Body of pancreas (tissue), 4 donors: ENCODE data around the gene IRAK1BP1. TPM values are rescaled to one million over a fixed set of nuclear protein-coding genes. Genes with fewer than 3 reads are reported as not detected.
"Not testable (repeated sequence)": the region's sequence is repeated elsewhere in the genome, so short reads cannot be mapped to it uniquely, and the experiment has no call there.

Source experiments
- ATAC-seq: fragments of 150-250 bp; one replicate; pipeline ENCODE4 v1.9.1; 2016
- DNase-seq, 4 donors: peaks; one replicate each; pipeline ENCODE4 v3.0.0-alpha.2; 2019
- H3K27ac ChIP-seq, 4 donors: fragments of 200-600 bp; sonication (generic); 1 replicate in 3 of 4; 2 replicates in 1 of 4; pipeline versions ENCODE4 v1.5.1 to v1.6.1; 2016 to 2019; ENCODE audit warnings: mild to moderate bottlenecking in 1 of 4, mixed read lengths in 1 of 4, moderate library complexity in 1 of 4
- H3K27me3 ChIP-seq, 2 donors: fragments of 200-600 bp; sonication (generic); one replicate each; pipeline ENCODE4 v1.6.0; 2016; ENCODE audit warnings: mild to moderate bottlenecking in 1 of 2
- H3K36me3 ChIP-seq, 2 donors: fragments of 200-600 bp; sonication (generic); replicated peaks in 1 of 2; 2 replicates each; pipeline ENCODE4 v1.5.1; 2016; ENCODE audit warnings: low read depth in 2 of 2; ENCODE audit not compliant: insufficient read depth in 1 of 2
- H3K4me1 ChIP-seq: fragments of 200-600 bp; sonication (generic); one replicate; pipeline ENCODE4 v1.6.0; 2016
- H3K4me3 ChIP-seq, 2 donors: fragments of 200-600 bp; sonication (generic); 1 replicate in 1 of 2; 2 replicates in 1 of 2; pipeline ENCODE4 v1.5.1; 2016 to 2019
- H3K9me3 ChIP-seq, 3 donors: fragments of 200-600 bp; sonication (generic); 1 replicate in 2 of 3; 2 replicates in 1 of 3; pipeline ENCODE4 v1.5.1; 2016
- POLR2A ChIP-seq, 3 donors: fragments of 450-650 bp; IDR thresholded peaks; one replicate each; pipeline ENCODE4 v1.6.1; 2016; ENCODE audit warnings: antibody characterized with exemption in 3 of 3, mild to moderate bottlenecking in 2 of 3
- WGBS, 2 donors: methylation state at CpG; one replicate each; pipeline ENCODE4 v1.1.5; 2017; 5-methylcytosine and 5-hydroxymethylcytosine counted together
- intact Hi-C: fragments of 100-400 bp; cut with DNase I; formaldehyde crosslinking; loops from one replicate; pipeline ENCODE4 v1.15.1; 2023
- total RNA-seq, 2 donors: library from RNA; depleted of rRNA; stranded (reverse); fragments of >200 nt; gene quantifications; one replicate each; pipeline ENCODE4 v1.1.0, GENCODE V29; 2016
- TF ChIP-seq, protein P1 (sequence below), 7 experiments: fragments of 450-650 bp in 4 of 7; fragments of 200-600 bp in 3 of 7; sonication (generic) in 3 of 7; IDR thresholded peaks; one replicate each; pipeline ENCODE4 v1.5.1; 2016 to 2019; ENCODE audit warnings: antibody characterized with exemption in 7 of 7

The IRAK1BP1 gene
- total RNA-seq, 2 donors from 2014 or later, result 6.9 to 9.3 TPM

- H3K4me1 ChIP-seq, result no peaks in the 10 kb centered on the region
- intact Hi-C loops, result no loop called here
These were observed 16.2 kb upstream of the IRAK1BP1 start for GRCh38 chr6:78851156-78851555.

DNA sequence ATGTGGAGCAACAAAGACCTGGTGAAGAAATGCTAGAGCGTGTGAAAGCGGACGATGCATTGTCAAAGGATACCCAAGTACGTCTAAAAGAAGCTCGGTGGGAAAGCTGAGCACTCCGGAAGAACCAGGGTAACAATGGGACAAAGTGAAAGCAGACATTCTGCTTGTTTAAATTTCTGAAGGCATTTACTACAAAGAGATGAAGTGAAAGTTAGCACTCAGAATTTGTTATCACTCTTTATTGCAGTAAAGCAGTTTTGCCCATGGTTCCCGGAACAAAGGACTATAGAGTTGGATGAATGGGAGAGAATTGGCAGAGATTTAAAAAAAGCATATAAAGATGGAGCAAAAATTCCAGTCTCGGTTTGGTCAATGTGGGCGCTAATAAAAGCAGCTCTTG is 12.8 kb upstream of the IRAK1BP1 start:
- ATAC-seq, result no peak
- no peaks in the 10 kb centered on the region for H3K36me3 ChIP-seq
- H3K27ac ChIP-seq, result no peak overlapping the region

More at GRCh38 chr6:78851156-78851555, 16.2 kb upstream of the IRAK1BP1 start:
- Histone ChIP-seq H3K27me3 (no peaks in the 10 kb centered on the region), H3K4me3 (no peak overlapping the region), H3K36me3 (no peaks in the 10 kb centered on the region), H3K27ac (no peak overlapping the region), H3K9me3 (no peaks in the 10 kb centered on the region)
- TF ChIP-seq, protein P1, sequence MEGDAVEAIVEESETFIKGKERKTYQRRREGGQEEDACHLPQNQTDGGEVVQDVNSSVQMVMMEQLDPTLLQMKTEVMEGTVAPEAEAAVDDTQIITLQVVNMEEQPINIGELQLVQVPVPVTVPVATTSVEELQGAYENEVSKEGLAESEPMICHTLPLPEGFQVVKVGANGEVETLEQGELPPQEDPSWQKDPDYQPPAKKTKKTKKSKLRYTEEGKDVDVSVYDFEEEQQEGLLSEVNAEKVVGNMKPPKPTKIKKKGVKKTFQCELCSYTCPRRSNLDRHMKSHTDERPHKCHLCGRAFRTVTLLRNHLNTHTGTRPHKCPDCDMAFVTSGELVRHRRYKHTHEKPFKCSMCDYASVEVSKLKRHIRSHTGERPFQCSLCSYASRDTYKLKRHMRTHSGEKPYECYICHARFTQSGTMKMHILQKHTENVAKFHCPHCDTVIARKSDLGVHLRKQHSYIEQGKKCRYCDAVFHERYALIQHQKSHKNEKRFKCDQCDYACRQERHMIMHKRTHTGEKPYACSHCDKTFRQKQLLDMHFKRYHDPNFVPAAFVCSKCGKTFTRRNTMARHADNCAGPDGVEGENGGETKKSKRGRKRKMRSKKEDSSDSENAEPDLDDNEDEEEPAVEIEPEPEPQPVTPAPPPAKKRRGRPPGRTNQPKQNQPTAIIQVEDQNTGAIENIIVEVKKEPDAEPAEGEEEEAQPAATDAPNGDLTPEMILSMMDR (IDR thresholded peaks at IDR 0.05), result no peak
- no peak for TF ChIP-seq POLR2A (IDR thresholded peaks at IDR 0.05)
- no peak for DNase-seq
- ATAC-seq, result no peak

GRCh38 chr6:78858339-78858938 is 8.9 kb upstream of the IRAK1BP1 start:
- DNase-seq, H3K27ac ChIP-seq, H3K36me3 ChIP-seq, H3K27me3 ChIP-seq, intact Hi-C loops, H3K9me3 ChIP-seq, ATAC-seq, H3K4me1 ChIP-seq, H3K4me3 ChIP-seq: not testable (repeated sequence)
- WGBS, 2 donors, result 84 to 93% methylated on average over 7 of the region's 8 CpGs

More for the DNA sequence above, 12.8 kb upstream of the IRAK1BP1 start:
- 92% methylated on average over 9 of the region's 9 CpGs for WGBS, 2 donors
- TF ChIP-seq POLR2A (IDR thresholded peaks at IDR 0.05), result no peak
- TF ChIP-seq, protein P1 (IDR thresholded peaks at IDR 0.05), result no peak
- intact Hi-C loops, result no loop called here
- DNase-seq, result no peak
- no peaks in the 10 kb centered on the region for H3K9me3 ChIP-seq
- no peaks in the 10 kb centered on the region for H3K27me3 ChIP-seq
- H3K4me3 ChIP-seq, result no peak overlapping the region
- H3K4me1 ChIP-seq, result no peaks in the 10 kb centered on the region

GRCh38 chr6:78861509-78861908 is 5.8 kb upstream of the IRAK1BP1 start:
- H3K4me3 ChIP-seq, result no peak overlapping the region
- no peaks in the 10 kb centered on the region for H3K27me3 ChIP-seq
- peaks cover 2% of the 10 kb centered on the region for H3K4me1 ChIP-seq
- no peak for ATAC-seq
- intact Hi-C loops, result no loop called here
- no peak for DNase-seq
- no peak overlapping the region for H3K27ac ChIP-seq
- 37 to 47% methylated on average over 2 of the region's 2 CpGs for WGBS, 2 donors
- H3K36me3 ChIP-seq, result no peaks in the 10 kb centered on the region
- no peaks in the 10 kb centered on the region for H3K9me3 ChIP-seq
- TF ChIP-seq POLR2A (IDR thresholded peaks at IDR 0.05), result no peak
- TF ChIP-seq, protein P1 (IDR thresholded peaks at IDR 0.05), result peak in 3 of 7 experiments; percentile 21 to 28 (median 22)

GRCh38 chr6:78863576-78863975 is 3.8 kb upstream of the IRAK1BP1 start:
- no peak for TF ChIP-seq POLR2A (IDR thresholded peaks at IDR 0.05)
- TF ChIP-seq, protein P1 (IDR thresholded peaks at IDR 0.05), result no peak
- WGBS, 2 donors, result 70 to 85% methylated on average over 2 of the region's 2 CpGs
- intact Hi-C loops, result no loop called here
- H3K27ac ChIP-seq, result no peak overlapping the region
- no peaks in the 10 kb centered on the region for H3K36me3 ChIP-seq
- H3K27me3 ChIP-seq, result no peaks in the 10 kb centered on the region
- DNase-seq (no peak), ATAC-seq (no peak)
- no peak overlapping the region for H3K4me3 ChIP-seq
- peaks cover 5% of the 10 kb centered on the region for H3K4me1 ChIP-seq
- no peaks in the 10 kb centered on the region for H3K9me3 ChIP-seq
